Parathyroid adenoma (tissue), 2 donors: ENCODE measurements around the gene GPRC5B.

Source experiments
- H2AFZ ChIP-seq: fragments of 300-600 bp; sonication (generic); one replicate; pipeline ENCODE4 v1.7.0; 2017; ENCODE audit warnings: antibody characterized with exemption, mild to moderate bottlenecking
- H3K27ac ChIP-seq: fragments of 300-600 bp; sonication (generic); one replicate; pipeline ENCODE4 v1.7.0; 2017
- H3K27me3 ChIP-seq: fragments of 300-600 bp; sonication (generic); one replicate; pipeline ENCODE4 v1.7.0; 2017; ENCODE audit warnings: low read length; ENCODE audit not compliant: control insufficient read depth, insufficient read depth
- H3K36me3 ChIP-seq: fragments of 300-600 bp; sonication (generic); one replicate; pipeline ENCODE4 v1.7.0; 2017; ENCODE audit warnings: low read length; ENCODE audit not compliant: control insufficient read depth, insufficient read depth
- H3K4me1 ChIP-seq: fragments of 300-600 bp; sonication (generic); one replicate; pipeline ENCODE4 v1.7.0; 2017; ENCODE audit warnings: control low read depth
- H3K4me2 ChIP-seq: fragments of 300-600 bp; sonication (generic); one replicate; pipeline ENCODE4 v1.7.0; 2017; ENCODE audit warnings: low read length
- H3K4me3 ChIP-seq: fragments of 300-600 bp; sonication (generic); one replicate; pipeline ENCODE4 v1.7.0; 2017; ENCODE audit warnings: low read depth, low read length
- H3K79me2 ChIP-seq: fragments of 300-600 bp; sonication (generic); one replicate; pipeline ENCODE4 v1.7.0; 2017; ENCODE audit warnings: control low read depth
- H3K9ac ChIP-seq: fragments of 300-600 bp; sonication (generic); one replicate; pipeline ENCODE4 v1.7.0; 2017; ENCODE audit warnings: mild to moderate bottlenecking
- H3K9me3 ChIP-seq: fragments of 300-600 bp; sonication (generic); one replicate; pipeline ENCODE4 v1.7.0; 2017; ENCODE audit warnings: low read length; ENCODE audit not compliant: control insufficient read depth
- CTCF ChIP-seq: fragments of 300-600 bp; sonication (generic); IDR thresholded peaks from one replicate; pipeline ENCODE4 v1.7.0; 2017; ENCODE audit warnings: antibody characterized with exemption, mild to moderate bottlenecking
- donor health status: primary hyperparathyroidism.

Gene GPRC5B

DNA sequence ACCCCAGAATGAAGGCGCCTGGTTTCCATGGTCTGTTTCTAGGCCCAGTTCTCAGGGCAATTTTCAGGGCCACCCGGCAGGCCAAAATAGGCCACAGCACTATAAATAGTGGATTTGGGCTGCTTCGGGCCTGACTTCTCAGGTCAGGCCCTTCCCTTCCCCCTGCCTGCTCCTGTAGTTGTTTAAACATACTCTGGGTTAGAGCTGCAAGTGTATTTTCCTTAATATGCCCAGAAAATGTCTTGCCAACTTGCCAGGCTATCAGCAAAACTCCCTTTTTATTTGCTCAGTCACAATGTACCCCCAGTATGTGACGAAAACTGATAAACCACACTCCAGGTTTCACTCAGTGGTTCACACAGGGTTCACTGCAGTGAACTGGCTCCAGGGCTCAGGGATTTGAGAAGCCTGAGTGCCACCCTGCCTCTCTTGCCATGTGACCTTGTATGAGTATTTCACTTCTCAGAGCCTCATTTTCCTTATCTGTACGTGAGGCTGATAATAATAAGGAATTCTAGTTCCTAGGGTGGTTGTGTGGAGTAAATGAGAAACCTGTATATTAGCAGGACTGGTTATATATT lies 76.5 kb downstream of the GPRC5B start:
- no peak overlapping the region for H3K9ac ChIP-seq
- H3K27me3 ChIP-seq, result no peaks in the 10 kb centered on the region
- H2AFZ ChIP-seq, result no peak overlapping the region
- no peaks in the 10 kb centered on the region for H3K9me3 ChIP-seq
- no peaks in the 10 kb centered on the region for H3K4me1 ChIP-seq
- no peak overlapping the region for H3K27ac ChIP-seq
- H3K4me2 ChIP-seq, result no peak overlapping the region
- no peaks in the 10 kb centered on the region for H3K79me2 ChIP-seq
- H3K4me3 ChIP-seq, result no peak overlapping the region
- no peaks in the 10 kb centered on the region for H3K36me3 ChIP-seq
- no peak for TF ChIP-seq CTCF
